Epithelial cell of esophagus (primary cell): ENCODE results near the gene ZCCHC24.

ENCODE experiments used
- DNase-seq: peaks from one replicate; pipeline ENCODE4 v3.0.0; 2010; ENCODE audit warnings: low read depth
- H3K4me3 ChIP-seq: 2 replicates; pipeline ENCODE4 v1.5.1; 2011; ENCODE audit warnings: mild to moderate bottlenecking, low read length, control low read depth
- TF ChIP-seq, protein P1 (sequence below): IDR thresholded peaks from 2 replicates; pipeline ENCODE4 v1.5.1; 2011; ENCODE audit warnings: low read depth, mild to moderate bottlenecking, low read length, control low read depth, inconsistent platforms; ENCODE audit not compliant: insufficient read depth; ENCODE audit errors: missing control alignments

The ZCCHC24 gene

DNA sequence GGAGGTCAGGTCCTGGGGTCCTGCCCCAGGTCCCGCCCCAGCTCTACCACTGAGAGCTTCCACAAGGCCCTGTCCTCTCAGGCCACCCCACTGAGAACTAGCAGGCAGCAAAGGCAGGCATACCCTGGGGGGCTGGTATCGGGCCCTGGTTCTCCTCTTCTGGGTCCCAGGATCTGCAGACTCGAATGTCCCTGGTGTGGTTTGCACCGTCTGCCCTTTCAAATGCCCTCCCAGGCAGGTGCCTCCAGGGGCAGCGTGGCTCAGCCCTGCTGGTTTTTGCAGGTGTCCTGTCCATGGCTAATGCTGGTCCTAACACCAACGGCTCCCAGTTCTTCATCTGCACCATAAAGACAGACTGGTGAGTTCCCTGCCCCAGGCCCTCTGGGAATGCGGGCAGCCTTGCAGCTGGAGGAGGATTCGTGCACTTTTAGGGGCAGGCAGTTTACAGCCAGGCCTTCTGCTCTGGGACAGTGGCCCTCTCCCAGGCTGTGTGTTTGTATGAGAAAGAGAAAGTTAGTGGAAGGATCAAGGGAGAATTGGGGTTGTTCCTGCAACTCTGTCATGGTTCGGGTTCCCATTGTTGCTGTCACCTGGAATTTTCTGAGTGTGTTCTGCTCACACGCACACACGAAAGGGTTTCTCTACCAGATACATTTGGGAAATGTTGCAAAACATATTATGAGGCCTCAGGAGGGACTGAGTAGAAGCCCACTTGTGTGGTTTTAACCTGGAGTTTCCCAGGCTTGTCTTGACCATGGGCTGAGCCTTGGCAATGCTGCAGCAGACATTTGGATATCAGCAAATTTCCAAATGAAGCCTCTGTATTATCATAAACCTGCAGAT is 93.2 kb downstream of the ZCCHC24 start:
- no peak overlapping the region for H3K4me3 ChIP-seq
- no peak for DNase-seq
- TF ChIP-seq, protein P1, sequence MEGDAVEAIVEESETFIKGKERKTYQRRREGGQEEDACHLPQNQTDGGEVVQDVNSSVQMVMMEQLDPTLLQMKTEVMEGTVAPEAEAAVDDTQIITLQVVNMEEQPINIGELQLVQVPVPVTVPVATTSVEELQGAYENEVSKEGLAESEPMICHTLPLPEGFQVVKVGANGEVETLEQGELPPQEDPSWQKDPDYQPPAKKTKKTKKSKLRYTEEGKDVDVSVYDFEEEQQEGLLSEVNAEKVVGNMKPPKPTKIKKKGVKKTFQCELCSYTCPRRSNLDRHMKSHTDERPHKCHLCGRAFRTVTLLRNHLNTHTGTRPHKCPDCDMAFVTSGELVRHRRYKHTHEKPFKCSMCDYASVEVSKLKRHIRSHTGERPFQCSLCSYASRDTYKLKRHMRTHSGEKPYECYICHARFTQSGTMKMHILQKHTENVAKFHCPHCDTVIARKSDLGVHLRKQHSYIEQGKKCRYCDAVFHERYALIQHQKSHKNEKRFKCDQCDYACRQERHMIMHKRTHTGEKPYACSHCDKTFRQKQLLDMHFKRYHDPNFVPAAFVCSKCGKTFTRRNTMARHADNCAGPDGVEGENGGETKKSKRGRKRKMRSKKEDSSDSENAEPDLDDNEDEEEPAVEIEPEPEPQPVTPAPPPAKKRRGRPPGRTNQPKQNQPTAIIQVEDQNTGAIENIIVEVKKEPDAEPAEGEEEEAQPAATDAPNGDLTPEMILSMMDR: no peak

GRCh38 chr10:79351332-79351731 is 94.1 kb downstream of the ZCCHC24 start:
- TF ChIP-seq, protein P1: no peak
- no peak for DNase-seq
- H3K4me3 ChIP-seq: no peak overlapping the region

DNA sequence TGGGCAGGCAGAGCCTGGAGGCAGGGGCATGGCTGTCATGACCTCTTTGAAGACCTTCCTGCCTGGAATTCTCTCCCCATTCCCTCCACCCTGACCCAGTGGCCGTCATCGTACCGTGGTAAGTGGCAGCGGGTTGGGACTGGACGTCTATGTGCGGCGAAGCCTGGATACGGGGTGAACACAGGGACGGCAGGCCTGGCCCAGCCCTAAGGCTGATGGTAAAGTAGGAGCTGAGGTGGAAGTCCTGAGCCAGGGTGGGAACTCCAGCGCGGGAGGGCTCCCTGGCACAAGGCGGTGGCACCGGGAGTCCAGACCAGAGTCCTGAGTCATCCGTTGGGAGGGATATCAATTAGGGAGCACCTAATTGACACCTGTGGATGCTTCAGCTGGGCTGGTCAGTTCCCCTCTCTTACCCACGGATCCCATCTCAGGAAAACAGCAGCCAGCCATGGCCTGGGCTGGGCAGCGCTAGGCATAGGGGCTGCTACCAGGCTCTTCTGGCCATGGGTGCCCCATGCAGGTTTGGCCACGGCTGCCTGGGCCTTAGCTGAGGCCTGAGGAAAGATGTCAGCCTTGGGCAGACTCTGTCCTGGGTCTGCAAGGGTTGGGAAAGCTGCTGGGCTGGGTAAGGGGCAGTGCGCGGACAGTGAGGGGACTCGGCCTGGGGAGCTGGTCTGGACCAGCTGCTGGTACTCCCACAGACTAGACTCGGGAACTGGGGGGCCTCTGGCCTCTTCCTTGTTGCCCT is 94.8 kb downstream of the ZCCHC24 start:
- DNase-seq: no peak
- no peak overlapping the region for H3K4me3 ChIP-seq
- TF ChIP-seq, protein P1: no peak

DNA sequence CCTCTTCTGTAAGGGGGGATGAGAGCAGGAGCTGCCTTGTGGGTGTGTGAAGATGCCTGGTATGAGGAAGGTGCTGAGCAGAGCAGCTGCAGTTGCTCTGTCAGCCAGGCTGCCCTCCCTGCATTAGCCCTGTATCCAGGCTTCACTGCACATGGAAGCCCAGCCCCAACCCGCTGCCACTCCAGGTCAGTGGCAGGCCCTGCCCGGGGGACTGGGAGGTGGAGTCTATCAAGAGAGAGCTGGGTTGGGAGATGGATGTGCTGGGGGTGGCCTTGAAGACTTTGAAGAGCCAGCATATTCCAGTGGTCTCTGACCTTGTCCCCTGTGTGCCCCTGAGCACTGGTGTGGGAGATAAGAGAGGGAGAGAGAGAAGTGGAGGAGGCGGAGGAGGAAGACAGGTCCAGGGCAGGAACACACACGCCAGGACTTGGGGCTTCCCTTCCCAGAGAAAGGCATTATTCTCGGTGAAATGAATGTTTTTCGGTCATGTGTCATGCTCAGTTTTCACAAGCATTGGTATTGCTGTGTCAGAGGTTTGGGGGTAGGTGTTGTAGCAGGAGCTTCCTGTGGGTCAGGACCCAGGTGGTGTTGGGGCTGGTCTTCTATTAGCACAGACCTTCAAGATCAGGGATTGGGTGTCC is 95.5 kb downstream of the ZCCHC24 start:
- TF ChIP-seq, protein P1: no peak
- no peak overlapping the region for H3K4me3 ChIP-seq
- DNase-seq: peak; percentile 59

GRCh38 chr10:79349072-79349491 is 96.3 kb downstream of the ZCCHC24 start:
- DNase-seq: no peak
- H3K4me3 ChIP-seq: peak overlapping the region; percentile 73
- TF ChIP-seq, protein P1: no peak

DNA sequence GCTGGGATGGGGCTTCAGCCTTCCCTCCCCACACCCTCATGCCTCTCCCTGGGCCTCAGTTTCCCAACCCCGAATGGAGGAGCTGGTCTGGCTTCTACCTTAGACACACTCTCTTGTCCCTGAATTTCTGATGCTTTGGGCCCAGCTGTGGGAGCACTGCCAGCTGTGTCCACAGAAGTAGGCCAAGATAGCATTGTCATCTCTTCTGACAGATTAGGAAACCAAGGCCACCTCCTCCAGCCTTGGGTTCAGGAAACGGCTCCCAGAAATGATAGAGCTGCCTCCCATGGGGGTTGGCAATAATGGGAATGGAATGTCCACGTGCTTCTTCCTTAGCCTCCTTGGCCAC is 96.8 kb downstream of the ZCCHC24 start:
- no peak for DNase-seq
- TF ChIP-seq, protein P1: no peak
- peak overlapping the region; percentile 73 for H3K4me3 ChIP-seq
